Neural cell (in vitro differentiated cells): ENCODE measurements around the gene PRKACA. TPM values are rescaled to one million over a fixed set of nuclear protein-coding genes. Genes with fewer than 3 reads are reported as not detected.

Experiments used
- H2AFZ ChIP-seq: fragments of 200-600, 300-800 bp; sonication (generic), shearing (Covaris generic); 2 replicates; pipeline ENCODE4 v1.6.0; 2014; ENCODE audit warnings: low read depth, mild to moderate bottlenecking, antibody characterized with exemption, low read length, moderate library complexity
- H3F3A ChIP-seq: fragments of 200-600 bp; shearing (Covaris generic); 2 replicates; pipeline ENCODE4 v1.6.1; 2016; ENCODE audit warnings: mild to moderate bottlenecking, moderate library complexity, mixed read lengths, antibody characterized with exemption, low read length; ENCODE audit not compliant: insufficient read depth, poor library complexity, severe bottlenecking
- H3K27ac ChIP-seq: fragments of 200-600, 300-800 bp; sonication (generic), shearing (Covaris generic); 2 replicates; pipeline ENCODE4 v1.5.1; 2014; ENCODE audit warnings: mild to moderate bottlenecking, low read length, moderate library complexity
- H3K27me3 ChIP-seq: fragments of 300-800, 200-600 bp; sonication (generic), shearing (Covaris generic); 2 replicates; pipeline ENCODE4 v1.6.0; 2014; ENCODE audit warnings: mild to moderate bottlenecking, low read depth, low read length, moderate library complexity; ENCODE audit not compliant: insufficient read depth
- H3K36me3 ChIP-seq: fragments of 300-800, 200-600 bp; sonication (generic), shearing (Covaris generic); 2 replicates; pipeline ENCODE4 v1.5.1; 2014; ENCODE audit warnings: mild to moderate bottlenecking, antibody characterized with exemption, low read length, moderate library complexity; ENCODE audit not compliant: insufficient read depth
- H3K4me2 ChIP-seq: fragments of 300-800, 200-600 bp; sonication (generic), shearing (Covaris generic); 2 replicates; pipeline ENCODE4 v1.6.0; 2014; ENCODE audit warnings: mild to moderate bottlenecking, low read length
- H3K4me3 ChIP-seq: fragments of 300-800, 200-600 bp; sonication (generic), shearing (Covaris generic); 2 replicates; pipeline ENCODE4 v1.5.1; 2014; ENCODE audit warnings: mild to moderate bottlenecking, low read length, moderate library complexity
- H3K79me2 ChIP-seq: fragments of 200-600 bp; shearing (Covaris generic); replicated peaks from 2 replicates; pipeline ENCODE4 v1.6.0; 2014; ENCODE audit warnings: mild to moderate bottlenecking, low read length, moderate library complexity; ENCODE audit not compliant: insufficient read depth
- H3K9ac ChIP-seq: fragments of 300-800, 200-600 bp; sonication (generic), shearing (Covaris generic); 2 replicates; pipeline ENCODE4 v1.6.1; 2016; ENCODE audit warnings: mild to moderate bottlenecking, low read length, mixed read lengths
- H3K9me2 ChIP-seq: fragments of 200-600 bp; shearing (Covaris generic); 2 replicates; pipeline ENCODE4 v1.6.1; 2016; ENCODE audit warnings: mild to moderate bottlenecking, low read length, mixed read lengths; ENCODE audit not compliant: insufficient read depth
- H3K9me3 ChIP-seq: fragments of 200-600, 300-800 bp; sonication (generic), shearing (Covaris generic); 2 replicates; pipeline ENCODE4 v1.6.1; 2016; ENCODE audit warnings: mild to moderate bottlenecking, mixed run types, low read length, moderate library complexity, mixed read lengths
- H4K20me1 ChIP-seq: fragments of 200-600 bp; shearing (Covaris generic); 2 replicates; pipeline ENCODE4 v1.6.1; 2016; ENCODE audit warnings: mild to moderate bottlenecking, mixed run types; ENCODE audit not compliant: insufficient read depth
- EP300 ChIP-seq: fragments of 450-650 bp; conservative IDR thresholded peaks from 2 replicates; pipeline ENCODE4 v1.6.1; 2014; ENCODE audit warnings: antibody characterized with exemption, mild to moderate bottlenecking, moderate library complexity; ENCODE audit not compliant: poor library complexity, severe bottlenecking
- EZH2 ChIP-seq: fragments of 200-600, 300-800 bp; shearing (Covaris generic), sonication (generic); IDR thresholded peaks from 2 replicates; pipeline ENCODE4 v1.6.1; 2014; ENCODE audit warnings: antibody characterized with exemption, low read length, borderline replicate concordance, mild to moderate bottlenecking; ENCODE audit not compliant: insufficient read depth, poor library complexity, severe bottlenecking
- MXI1 ChIP-seq: fragments of 450-650 bp; conservative IDR thresholded peaks from 2 replicates; pipeline ENCODE4 v1.6.1; 2014; ENCODE audit warnings: antibody characterized with exemption, mild to moderate bottlenecking; ENCODE audit not compliant: poor library complexity, severe bottlenecking
- POLR2AphosphoS5 ChIP-seq: IDR thresholded peaks from 2 replicates; pipeline ENCODE4 v1.6.1; 2012
- RAD21 ChIP-seq: fragments of 450-650 bp; conservative IDR thresholded peaks from 2 replicates; pipeline ENCODE4 v1.6.1; 2014; ENCODE audit warnings: antibody characterized with exemption, mild to moderate bottlenecking, moderate library complexity
- SMC3 ChIP-seq: fragments of 450-650 bp; conservative IDR thresholded peaks from 2 replicates; pipeline ENCODE4 v1.6.1; 2014; ENCODE audit warnings: antibody characterized with exemption, mild to moderate bottlenecking, moderate library complexity; ENCODE audit not compliant: poor library complexity
- TAF1 ChIP-seq: IDR thresholded peaks from 2 replicates; pipeline ENCODE4 v1.6.1; 2012; ENCODE audit warnings: low read depth
- polyA plus RNA-seq: library from polyadenylated mRNA; depleted of rRNA; stranded (reverse); fragments of >200 nt; gene quantifications from 2 replicates; pipeline ENCODE4 v1.2.3, GENCODE V29; 2014
- TF ChIP-seq, protein P1 (sequence below): IDR thresholded peaks from 2 replicates; pipeline ENCODE4 v1.6.1; 2012; ENCODE audit warnings: borderline replicate concordance
- TF ChIP-seq, protein P2 (sequence below): fragments of 450-650 bp; IDR thresholded peaks from 2 replicates; pipeline ENCODE4 v1.5.1; 2014; ENCODE audit warnings: antibody characterized with exemption, mild to moderate bottlenecking, moderate library complexity; ENCODE audit not compliant: poor library complexity, severe bottlenecking

PRKACA gene
- polyA plus RNA-seq, 1 donor from 2014 or later: 11.7 TPM

DNA sequence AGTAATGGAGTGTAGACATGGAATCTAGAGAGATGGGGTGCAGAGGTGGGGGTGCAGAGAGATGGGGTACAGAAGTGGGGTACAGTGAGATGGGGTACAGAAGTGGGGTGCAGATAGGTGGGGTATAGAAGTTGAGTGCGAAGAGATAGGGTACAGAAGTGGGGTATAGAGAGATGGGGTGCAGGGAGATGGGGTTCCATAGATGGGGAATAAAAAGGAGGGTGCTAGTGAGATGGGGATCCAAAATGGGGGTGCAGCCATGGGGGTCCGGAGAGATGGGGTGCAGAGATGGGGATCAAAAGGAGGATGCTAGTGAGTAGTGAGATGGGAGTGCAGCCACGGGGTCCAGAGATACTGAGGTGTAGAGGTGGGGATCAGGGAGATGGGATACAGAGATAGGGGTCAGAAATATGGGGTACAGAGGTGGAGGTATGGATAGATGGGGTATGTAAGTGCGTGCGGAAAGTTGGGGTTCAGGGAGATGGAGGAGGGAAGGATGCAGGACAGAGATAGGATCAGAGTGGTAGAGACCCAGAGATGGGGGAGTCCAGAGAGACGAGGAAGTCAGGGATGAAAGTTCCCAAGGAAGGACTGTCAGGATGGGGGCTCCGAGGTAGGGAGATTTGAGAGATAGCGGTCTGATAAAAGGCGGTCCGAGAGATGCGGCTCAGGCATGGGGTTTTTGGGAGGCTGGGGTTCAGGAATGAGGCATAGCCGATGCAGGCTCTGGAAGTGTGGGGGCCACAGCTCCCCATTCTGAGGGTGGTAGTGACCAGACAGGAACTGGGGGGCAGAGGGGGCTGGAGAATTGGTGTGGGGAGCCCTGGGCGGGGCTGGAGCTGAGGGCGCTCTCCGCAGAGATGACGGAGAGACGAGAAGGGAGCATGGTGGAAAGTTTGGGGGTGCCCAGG is 59.1 kb downstream of the PRKACA start:
- H3K4me2 ChIP-seq: no peak overlapping the region

DNA sequence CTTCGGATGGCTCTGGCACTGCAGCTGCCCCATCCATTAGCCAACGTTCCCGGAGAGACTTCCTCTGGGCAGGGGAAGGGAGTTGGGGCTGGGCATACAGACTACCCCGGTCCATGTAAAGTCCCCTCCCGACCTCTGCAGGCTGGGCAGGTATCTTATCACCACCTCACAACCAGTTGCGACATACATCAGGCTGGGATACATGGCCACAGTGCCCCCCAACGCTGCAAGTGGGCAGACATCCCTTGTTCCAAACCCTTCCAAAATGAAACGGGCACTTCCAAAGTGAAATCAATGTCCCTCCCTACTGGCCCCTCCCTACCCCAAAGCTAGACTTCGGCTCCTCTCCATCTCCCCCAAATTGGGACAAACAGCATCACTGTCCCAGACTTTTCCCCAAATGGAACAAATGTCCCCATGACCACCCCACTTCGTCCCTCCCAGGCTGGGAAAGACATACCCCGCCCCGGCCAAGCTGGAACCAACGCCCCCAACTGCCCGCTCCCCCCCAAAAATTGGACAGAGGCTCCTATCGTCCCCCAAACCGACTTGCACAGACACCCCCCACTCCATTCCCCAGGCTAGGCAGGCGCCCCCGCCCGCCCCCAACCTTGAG is 60.7 kb downstream of the PRKACA start:
- no peak overlapping the region for H3K27ac ChIP-seq
- H3F3A ChIP-seq: no peaks in the 10 kb centered on the region
- no peak for TF ChIP-seq MXI1
- TF ChIP-seq, protein P1, sequence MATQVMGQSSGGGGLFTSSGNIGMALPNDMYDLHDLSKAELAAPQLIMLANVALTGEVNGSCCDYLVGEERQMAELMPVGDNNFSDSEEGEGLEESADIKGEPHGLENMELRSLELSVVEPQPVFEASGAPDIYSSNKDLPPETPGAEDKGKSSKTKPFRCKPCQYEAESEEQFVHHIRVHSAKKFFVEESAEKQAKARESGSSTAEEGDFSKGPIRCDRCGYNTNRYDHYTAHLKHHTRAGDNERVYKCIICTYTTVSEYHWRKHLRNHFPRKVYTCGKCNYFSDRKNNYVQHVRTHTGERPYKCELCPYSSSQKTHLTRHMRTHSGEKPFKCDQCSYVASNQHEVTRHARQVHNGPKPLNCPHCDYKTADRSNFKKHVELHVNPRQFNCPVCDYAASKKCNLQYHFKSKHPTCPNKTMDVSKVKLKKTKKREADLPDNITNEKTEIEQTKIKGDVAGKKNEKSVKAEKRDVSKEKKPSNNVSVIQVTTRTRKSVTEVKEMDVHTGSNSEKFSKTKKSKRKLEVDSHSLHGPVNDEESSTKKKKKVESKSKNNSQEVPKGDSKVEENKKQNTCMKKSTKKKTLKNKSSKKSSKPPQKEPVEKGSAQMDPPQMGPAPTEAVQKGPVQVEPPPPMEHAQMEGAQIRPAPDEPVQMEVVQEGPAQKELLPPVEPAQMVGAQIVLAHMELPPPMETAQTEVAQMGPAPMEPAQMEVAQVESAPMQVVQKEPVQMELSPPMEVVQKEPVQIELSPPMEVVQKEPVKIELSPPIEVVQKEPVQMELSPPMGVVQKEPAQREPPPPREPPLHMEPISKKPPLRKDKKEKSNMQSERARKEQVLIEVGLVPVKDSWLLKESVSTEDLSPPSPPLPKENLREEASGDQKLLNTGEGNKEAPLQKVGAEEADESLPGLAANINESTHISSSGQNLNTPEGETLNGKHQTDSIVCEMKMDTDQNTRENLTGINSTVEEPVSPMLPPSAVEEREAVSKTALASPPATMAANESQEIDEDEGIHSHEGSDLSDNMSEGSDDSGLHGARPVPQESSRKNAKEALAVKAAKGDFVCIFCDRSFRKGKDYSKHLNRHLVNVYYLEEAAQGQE: no peak
- no peak for TF ChIP-seq SMC3
- TF ChIP-seq, protein P2, sequence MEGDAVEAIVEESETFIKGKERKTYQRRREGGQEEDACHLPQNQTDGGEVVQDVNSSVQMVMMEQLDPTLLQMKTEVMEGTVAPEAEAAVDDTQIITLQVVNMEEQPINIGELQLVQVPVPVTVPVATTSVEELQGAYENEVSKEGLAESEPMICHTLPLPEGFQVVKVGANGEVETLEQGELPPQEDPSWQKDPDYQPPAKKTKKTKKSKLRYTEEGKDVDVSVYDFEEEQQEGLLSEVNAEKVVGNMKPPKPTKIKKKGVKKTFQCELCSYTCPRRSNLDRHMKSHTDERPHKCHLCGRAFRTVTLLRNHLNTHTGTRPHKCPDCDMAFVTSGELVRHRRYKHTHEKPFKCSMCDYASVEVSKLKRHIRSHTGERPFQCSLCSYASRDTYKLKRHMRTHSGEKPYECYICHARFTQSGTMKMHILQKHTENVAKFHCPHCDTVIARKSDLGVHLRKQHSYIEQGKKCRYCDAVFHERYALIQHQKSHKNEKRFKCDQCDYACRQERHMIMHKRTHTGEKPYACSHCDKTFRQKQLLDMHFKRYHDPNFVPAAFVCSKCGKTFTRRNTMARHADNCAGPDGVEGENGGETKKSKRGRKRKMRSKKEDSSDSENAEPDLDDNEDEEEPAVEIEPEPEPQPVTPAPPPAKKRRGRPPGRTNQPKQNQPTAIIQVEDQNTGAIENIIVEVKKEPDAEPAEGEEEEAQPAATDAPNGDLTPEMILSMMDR: no peak
- no peak for TF ChIP-seq POLR2AphosphoS5
- TF ChIP-seq EZH2: no peak
- no peak for TF ChIP-seq EP300
- TF ChIP-seq RAD21: no peak
- no peak for TF ChIP-seq TAF1
- peak overlapping the region; percentile 59 for H3K4me3 ChIP-seq
- no peaks in the 10 kb centered on the region for H4K20me1 ChIP-seq
- H3K79me2 ChIP-seq: no peaks in the 10 kb centered on the region
- H3K4me2 ChIP-seq: no peak overlapping the region
- H2AFZ ChIP-seq: no peak overlapping the region
- peaks cover 18% of the 10 kb centered on the region for H3K27me3 ChIP-seq
- no peaks in the 10 kb centered on the region for H3K36me3 ChIP-seq
- no peaks in the 10 kb centered on the region for H3K9me2 ChIP-seq
- peak overlapping the region; percentile 12 for H3K9ac ChIP-seq
- H3K9me3 ChIP-seq: no peaks in the 10 kb centered on the region

More for the DNA sequence above, 59.1 kb downstream of the PRKACA start:
- Histone ChIP-seq H3K36me3 (no peaks in the 10 kb centered on the region), H3K27ac (no peak overlapping the region), H3F3A (no peaks in the 10 kb centered on the region), H2AFZ (no peak overlapping the region), H4K20me1 (no peaks in the 10 kb centered on the region), H3K9ac (peak overlapping the region; percentile 20), H3K27me3 (peaks cover 18% of the 10 kb centered on the region), H3K9me3 (no peaks in the 10 kb centered on the region), H3K9me2 (no peaks in the 10 kb centered on the region), H3K4me3 (peak overlapping the region; percentile 59), H3K79me2 (no peaks in the 10 kb centered on the region)
- no peak for TF ChIP-seq MXI1
